GM18858 (cell line): ENCODE results near the gene KIF5C.

ENCODE experiments used
- ATAC-seq: cut with Tn5 transposase; IDR thresholded peaks from one replicate; pipeline ENCODE4 v1.9.1; 2021; ENCODE audit not compliant: unreplicated experiment

Gene KIF5C

DNA sequence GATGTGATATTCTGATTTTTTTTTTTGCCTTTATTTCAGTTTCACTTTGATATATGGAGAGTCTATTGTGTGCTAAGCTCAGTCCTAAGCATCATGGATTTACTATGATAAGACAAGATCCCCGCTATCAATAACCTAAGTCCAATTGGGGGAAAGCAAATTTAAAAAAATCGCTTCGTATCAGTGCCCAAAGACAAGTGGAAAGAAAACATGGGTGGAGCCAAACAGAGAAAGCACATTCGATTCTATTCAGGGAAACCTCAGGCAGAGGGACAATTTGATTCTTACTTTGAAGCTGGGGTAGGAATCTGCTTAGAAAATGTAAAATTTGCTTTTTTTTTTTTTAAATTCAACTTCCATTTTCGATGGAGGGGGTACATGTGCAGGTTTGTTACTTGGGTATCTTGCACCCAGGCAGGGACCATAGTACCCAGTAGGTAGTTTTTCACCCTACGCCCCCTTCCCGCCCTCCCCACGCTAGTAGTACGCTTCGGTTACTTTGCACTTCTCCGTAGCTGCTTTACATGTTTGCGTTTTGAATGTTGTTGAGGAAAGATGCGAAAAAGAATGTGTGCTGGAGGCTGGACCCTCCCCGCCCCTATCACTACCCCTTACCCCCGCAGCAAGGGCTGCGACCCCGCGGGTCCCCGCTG lies 12.4 kb downstream of the KIF5C start:
- ATAC-seq: no peak

DNA sequence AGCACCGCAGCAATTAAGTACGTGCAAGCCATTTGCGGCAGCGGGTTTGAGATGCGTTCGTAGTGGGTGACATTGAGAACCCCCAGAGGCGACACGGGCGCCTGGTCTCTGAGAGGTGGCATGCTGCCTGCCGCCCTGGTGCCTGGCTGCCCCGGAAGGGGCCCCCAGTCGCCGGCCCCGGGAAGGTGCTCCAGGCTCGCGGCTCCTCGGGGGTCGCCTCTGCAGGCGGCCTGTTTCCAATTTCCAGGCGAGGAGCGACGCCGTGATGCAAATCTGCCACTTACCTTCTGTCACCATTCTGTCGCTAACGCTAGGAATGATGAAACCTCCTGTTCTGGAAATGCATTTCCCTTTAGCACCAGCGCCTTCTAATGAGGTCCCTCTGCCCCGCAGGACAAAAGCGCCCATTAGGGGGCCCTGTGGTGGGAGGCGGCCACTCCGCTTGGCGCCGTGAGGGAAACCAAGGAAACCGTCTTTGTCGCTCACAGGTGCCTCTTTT lies 13.0 kb downstream of the KIF5C start:
- ATAC-seq: no peak

GRCh38 chr2:148888986-148889385 lies 14.0 kb downstream of the KIF5C start:
- ATAC-seq: no peak

- no peak for ATAC-seq
Observed at GRCh38 chr2:148893906-148894305, 18.9 kb downstream of the KIF5C start.

- no peak for ATAC-seq
Observed at GRCh38 chr2:148896136-148896535, 21.1 kb downstream of the KIF5C start.

DNA sequence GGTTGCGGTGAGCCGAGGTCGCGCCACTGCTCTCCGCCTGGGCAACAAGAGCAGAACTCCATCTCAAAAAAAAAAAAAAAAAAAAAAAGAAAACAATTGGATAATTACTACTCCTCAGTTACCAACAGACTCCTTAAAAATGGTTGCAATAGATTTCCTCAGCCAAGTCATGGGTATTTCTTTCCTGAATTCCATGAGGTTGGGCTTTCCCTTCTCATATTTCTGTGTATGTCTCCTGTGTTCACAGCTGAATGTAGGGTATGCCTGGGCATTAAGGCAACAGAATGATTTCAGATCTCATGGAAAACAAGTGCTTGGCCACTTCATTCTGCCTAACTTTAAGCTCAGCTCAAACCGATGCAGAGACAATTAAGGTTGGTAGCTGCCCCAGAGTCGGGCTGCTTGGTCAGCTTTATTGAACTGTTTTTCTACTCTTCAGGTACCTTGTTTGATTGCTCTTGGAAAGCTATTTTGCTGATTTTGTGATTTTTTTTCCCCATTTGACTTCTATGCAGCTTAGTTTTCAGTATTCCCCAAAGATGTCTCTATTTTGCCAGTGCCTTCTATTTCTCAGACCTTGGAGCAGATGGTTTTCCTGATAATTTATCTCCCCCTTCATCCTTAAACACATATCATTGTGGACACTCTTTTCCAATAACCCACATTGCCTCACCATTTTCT lies 24.8 kb downstream of the KIF5C start:
- ATAC-seq: no peak

- no peak for ATAC-seq
Observed at GRCh38 chr2:148900350-148900837, 25.4 kb downstream of the KIF5C start.

GRCh38 chr2:148901142-148901541 lies 26.1 kb downstream of the KIF5C start:
- ATAC-seq: no peak

DNA sequence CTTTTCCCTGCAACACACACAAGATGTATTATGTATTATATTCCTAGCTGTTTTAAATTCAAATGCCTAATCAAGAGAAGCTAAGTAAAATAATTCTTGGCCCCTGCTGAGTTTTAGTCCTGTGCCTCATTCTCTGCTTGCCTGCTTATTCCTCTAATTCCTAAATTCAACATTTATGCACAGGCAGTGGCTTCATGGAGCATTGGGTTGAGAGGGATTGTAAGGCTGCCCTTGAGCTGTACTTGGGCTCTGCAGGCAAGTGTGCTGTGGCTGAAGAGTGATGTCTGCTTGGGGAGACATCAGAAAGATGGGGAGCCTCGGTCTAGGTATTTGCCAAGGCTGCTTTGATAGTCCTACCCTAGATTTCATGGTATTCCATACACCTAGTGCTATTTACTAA lies 27.8 kb downstream of the KIF5C start:
- ATAC-seq: no peak

DNA sequence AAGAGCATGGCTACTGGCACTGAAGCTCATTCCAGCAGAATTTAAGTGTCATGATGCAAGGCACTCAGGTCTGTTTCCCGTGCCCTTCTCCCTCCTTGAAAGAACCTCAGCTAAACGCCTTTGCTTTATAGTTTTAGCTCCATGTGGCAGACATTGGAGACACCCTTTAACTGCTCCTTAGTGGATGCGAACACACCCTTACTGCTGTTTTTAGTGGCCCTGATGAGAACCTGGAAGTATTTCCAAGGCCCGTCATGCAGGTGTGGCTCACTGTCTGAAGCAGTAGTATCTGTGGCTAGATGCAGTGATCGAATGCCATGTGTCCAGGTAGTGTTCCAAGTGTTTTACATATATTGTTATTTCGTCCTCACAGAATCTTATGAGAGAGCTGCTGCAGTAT lies 28.3 kb downstream of the KIF5C start:
- no peak for ATAC-seq

- no peak for ATAC-seq
Observed at GRCh38 chr2:148903979-148904378, 29.0 kb downstream of the KIF5C start.

- no peak for ATAC-seq
Observed at GRCh38 chr2:148906124-148906523, 31.1 kb downstream of the KIF5C start.

- ATAC-seq: no peak
Observed at GRCh38 chr2:148907085-148907785, 32.2 kb downstream of the KIF5C start.

DNA sequence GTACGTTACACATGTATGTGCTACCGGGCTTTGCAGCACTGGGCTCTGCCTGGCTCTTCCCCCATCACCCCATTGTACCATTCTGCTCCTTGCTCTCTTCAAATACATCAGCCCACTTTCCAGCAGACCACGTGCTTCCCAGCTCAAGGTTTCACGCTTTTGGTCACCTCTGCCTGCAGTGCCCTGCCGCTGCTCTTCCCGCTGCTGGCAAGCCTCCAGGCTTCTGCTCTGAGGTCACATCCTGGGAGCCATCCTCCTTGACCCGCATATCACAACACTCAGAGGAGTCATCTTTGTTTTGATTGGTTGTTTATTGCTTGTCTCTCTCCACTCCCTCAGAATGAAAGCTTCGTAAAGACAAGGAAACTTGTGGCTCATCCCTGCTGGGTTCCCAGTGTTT lies 34.1 kb downstream of the KIF5C start:
- ATAC-seq: no peak

DNA sequence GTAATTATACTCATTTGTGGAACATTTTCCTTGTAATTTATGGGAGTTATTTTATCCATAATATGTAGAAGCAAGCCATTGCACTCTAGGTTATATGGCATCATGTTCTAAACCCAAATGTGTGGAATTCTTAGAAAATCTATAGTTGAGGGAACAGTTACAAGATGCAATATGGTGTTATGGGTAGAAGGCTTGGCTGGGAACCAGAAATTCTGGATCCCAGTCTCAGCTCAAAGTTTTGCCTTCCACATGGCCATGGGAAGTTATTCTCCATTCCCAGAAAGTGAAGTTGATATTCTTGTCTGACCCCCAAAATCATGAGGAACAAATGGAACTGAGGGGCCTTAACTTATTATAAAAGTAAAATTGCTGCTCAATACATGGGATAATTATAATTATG lies 38.0 kb downstream of the KIF5C start:
- ATAC-seq: no peak

GRCh38 chr2:148913492-148913891 lies 38.5 kb downstream of the KIF5C start:
- ATAC-seq: no peak

DNA sequence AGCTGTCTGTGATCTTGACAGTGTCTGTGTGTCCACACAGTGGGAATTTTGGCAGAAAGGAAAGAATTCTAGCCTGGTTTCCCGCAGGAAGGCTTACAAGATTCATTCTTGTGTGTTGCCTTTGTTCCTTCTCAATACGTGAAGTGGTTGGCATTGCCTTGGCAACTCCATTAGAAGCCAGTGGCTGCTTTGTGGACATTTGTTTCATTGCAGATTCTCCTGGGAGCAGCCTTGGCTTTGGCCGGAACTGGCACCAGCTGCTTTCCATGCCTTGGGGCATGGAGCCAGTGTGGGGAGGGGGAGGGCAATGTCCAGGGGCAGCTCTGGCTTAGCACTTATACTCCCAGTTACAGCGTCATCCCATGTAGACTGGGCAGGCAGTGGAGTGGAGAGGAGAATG lies 39.4 kb downstream of the KIF5C start:
- ATAC-seq: no peak

GRCh38 chr2:148917431-148917830 lies 42.4 kb downstream of the KIF5C start:
- ATAC-seq: peak; percentile 74

GRCh38 chr2:148918554-148918953 lies 43.5 kb downstream of the KIF5C start:
- no peak for ATAC-seq

- no peak for ATAC-seq
Observed at GRCh38 chr2:148920559-148920958, 45.5 kb downstream of the KIF5C start.

GRCh38 chr2:148922062-148922461 lies 47.0 kb downstream of the KIF5C start:
- ATAC-seq: no peak
